ENCODE data around the gene HCST. TPM values are rescaled to one million over a fixed set of nuclear protein-coding genes. Genes with fewer than 3 reads are reported as not detected.

The HCST gene
- total and polyA plus RNA-seq, 2 of the 13 experiments (the other 11 are each of a cell fraction or from before 2014, with no cell fraction given), result 0.24 to 1.2 TPM

DNA sequence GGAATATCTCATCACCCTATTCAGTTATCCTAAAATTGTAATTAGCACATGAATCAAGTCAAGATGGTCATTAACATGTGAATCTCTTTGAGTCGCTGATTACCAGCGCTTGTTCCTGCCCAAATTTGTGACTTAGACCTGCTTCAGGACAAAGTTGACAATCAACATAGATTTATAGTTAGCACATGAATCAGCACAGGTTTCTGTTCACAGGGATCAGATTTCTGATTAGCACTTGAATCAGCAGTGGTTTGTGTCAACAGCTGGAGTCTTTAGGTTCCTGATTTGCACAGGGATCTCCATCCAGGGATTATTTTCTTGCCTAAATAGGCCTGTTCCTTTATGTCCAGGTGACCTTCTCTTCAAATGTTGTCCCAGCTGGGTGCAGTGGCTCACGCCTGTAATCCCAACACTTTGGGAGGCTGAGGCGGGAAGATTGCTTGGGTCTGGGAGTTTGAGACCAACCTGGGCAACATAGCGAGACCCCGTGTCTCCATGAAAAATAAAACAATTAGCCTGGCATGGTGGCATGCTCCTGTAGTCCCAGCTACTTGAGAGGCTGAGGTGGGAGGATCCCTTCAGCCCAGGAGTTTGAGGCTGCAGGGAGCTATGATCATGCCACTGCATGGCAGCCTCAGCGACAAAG is 30.1 kb downstream of the HCST start:
- intact Hi-C loops (cut with micrococcal nuclease; ENCODE audit: unreplicated experiment), result no loop called here
- peaks cover 29% of the 10 kb centered on the region for H3K4me1 ChIP-seq (ENCODE audit: insufficient read depth, low read length)
- no peak overlapping the region for H3K27ac ChIP-seq (ENCODE audit: extremely low read length, insufficient read depth, low read length)
- H3K4me2 ChIP-seq (ENCODE audit: low read depth, low read length), result no peak overlapping the region
- TF ChIP-seq ZNF775 (CRISPR knock-in tag; IDR thresholded peaks at IDR 0.05; ENCODE audit: borderline replicate concordance) (no peak), ZNF549 (CRISPR knock-in tag; IDR thresholded peaks at IDR 0.05) (no peak), CEBPB (IDR thresholded peaks at IDR 0.05; ENCODE audit: borderline replicate concordance, low read depth, low read length) (no peak), ZNF234 (CRISPR knock-in tag; conservative IDR thresholded peaks at IDR 0.05) (no peak), PHF21A (CRISPR knock-in tag; IDR thresholded peaks at IDR 0.05) (no peak), ZNF670 (CRISPR knock-in tag; IDR thresholded peaks at IDR 0.05; ENCODE audit: borderline replicate concordance) (no peak), KLF16 (CRISPR knock-in tag; IDR thresholded peaks at IDR 0.05) (no peak), ZNF879 (CRISPR knock-in tag; IDR thresholded peaks at IDR 0.05) (no peak), ZNF556 (CRISPR knock-in tag; IDR thresholded peaks at IDR 0.05; ENCODE audit: borderline replicate concordance) (no peak), SIN3B (IDR thresholded peaks at IDR 0.05; ENCODE audit: low read length) (no peak), ZNF619 (CRISPR knock-in tag; IDR thresholded peaks at IDR 0.05) (no peak), SPEN (CRISPR knock-in tag; IDR thresholded peaks at IDR 0.05; ENCODE audit: low read depth) (no peak), NCOA2 (CRISPR knock-in tag; IDR thresholded peaks at IDR 0.05) (no peak), ISL2 (CRISPR knock-in tag; IDR thresholded peaks at IDR 0.05) (no peak), AHR (CRISPR knock-in tag; IDR thresholded peaks at IDR 0.05) (no peak)
- TF ChIP-seq, protein P1, sequence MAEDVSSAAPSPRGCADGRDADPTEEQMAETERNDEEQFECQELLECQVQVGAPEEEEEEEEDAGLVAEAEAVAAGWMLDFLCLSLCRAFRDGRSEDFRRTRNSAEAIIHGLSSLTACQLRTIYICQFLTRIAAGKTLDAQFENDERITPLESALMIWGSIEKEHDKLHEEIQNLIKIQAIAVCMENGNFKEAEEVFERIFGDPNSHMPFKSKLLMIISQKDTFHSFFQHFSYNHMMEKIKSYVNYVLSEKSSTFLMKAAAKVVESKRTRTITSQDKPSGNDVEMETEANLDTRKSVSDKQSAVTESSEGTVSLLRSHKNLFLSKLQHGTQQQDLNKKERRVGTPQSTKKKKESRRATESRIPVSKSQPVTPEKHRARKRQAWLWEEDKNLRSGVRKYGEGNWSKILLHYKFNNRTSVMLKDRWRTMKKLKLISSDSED (CRISPR knock-in tag; IDR thresholded peaks at IDR 0.05), result no peak
- TF ChIP-seq, protein P2, sequence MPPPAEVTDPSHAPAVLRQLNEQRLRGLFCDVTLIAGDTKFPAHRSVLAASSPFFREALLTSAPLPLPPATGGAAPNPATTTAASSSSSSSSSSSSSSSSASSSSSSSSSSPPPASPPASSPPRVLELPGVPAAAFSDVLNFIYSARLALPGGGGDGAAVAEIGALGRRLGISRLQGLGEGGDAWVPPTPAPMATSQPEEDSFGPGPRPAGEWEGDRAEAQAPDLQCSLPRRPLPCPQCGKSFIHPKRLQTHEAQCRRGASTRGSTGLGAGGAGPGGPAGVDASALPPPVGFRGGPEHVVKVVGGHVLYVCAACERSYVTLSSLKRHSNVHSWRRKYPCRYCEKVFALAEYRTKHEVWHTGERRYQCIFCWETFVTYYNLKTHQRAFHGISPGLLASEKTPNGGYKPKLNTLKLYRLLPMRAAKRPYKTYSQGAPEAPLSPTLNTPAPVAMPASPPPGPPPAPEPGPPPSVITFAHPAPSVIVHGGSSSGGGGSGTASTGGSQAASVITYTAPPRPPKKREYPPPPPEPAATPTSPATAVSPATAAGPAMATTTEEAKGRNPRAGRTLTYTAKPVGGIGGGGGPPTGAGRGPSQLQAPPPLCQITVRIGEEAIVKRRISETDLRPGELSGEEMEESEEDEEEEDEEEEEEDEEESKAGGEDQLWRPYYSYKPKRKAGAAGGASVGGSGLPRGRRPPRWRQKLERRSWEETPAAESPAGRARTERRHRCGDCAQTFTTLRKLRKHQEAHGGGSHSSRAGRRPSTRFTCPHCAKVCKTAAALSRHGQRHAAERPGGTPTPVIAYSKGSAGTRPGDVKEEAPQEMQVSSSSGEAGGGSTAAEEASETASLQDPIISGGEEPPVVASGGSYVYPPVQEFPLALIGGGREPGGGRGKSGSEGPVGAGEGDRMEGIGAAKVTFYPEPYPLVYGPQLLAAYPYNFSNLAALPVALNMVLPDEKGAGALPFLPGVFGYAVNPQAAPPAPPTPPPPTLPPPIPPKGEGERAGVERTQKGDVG (CRISPR knock-in tag; IDR thresholded peaks at IDR 0.05; ENCODE audit: borderline replicate concordance), result no peak
- TF ChIP-seq, protein P3, sequence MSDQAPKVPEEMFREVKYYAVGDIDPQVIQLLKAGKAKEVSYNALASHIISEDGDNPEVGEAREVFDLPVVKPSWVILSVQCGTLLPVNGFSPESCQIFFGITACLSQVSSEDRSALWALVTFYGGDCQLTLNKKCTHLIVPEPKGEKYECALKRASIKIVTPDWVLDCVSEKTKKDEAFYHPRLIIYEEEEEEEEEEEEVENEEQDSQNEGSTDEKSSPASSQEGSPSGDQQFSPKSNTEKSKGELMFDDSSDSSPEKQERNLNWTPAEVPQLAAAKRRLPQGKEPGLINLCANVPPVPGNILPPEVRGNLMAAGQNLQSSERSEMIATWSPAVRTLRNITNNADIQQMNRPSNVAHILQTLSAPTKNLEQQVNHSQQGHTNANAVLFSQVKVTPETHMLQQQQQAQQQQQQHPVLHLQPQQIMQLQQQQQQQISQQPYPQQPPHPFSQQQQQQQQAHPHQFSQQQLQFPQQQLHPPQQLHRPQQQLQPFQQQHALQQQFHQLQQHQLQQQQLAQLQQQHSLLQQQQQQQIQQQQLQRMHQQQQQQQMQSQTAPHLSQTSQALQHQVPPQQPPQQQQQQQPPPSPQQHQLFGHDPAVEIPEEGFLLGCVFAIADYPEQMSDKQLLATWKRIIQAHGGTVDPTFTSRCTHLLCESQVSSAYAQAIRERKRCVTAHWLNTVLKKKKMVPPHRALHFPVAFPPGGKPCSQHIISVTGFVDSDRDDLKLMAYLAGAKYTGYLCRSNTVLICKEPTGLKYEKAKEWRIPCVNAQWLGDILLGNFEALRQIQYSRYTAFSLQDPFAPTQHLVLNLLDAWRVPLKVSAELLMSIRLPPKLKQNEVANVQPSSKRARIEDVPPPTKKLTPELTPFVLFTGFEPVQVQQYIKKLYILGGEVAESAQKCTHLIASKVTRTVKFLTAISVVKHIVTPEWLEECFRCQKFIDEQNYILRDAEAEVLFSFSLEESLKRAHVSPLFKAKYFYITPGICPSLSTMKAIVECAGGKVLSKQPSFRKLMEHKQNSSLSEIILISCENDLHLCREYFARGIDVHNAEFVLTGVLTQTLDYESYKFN (CRISPR knock-in tag; conservative IDR thresholded peaks at IDR 0.05), result no peak
- H2AFZ ChIP-seq (ENCODE audit: low read length), result no peak overlapping the region
- H3K79me2 ChIP-seq (ENCODE audit: insufficient read depth, low read length), result no peaks in the 10 kb centered on the region
- H3K4me3 ChIP-seq (replicated peaks in 1 of 3; ENCODE audit: insufficient read depth in 1 of 3, low read depth in 2 of 3, low read length in 3 of 3), result no peak overlapping the region
- no peaks in the 10 kb centered on the region for H3K36me3 ChIP-seq (replicated peaks in 1 of 2; ENCODE audit: control insufficient read depth in 1 of 2, insufficient read depth in 2 of 2, low read length in 2 of 2)
- 0 out of 2 replicates have a peak, but pooled peaks cover 3% of the 10 kb centered on the region for H4K20me1 ChIP-seq (ENCODE audit: insufficient read depth, low read length)
- ATAC-seq (no peak), DNase-seq (ENCODE audit: low spot score) (no peak), FAIRE-seq (no peak)
- H3K9ac ChIP-seq (ENCODE audit: insufficient read depth, low read depth, low read length), result no peak overlapping the region
- no peaks in the 10 kb centered on the region for H3K9me3 ChIP-seq (ENCODE audit: low read length)
- BruUV-seq (replicated peaks), result no TSS peak
- CTCF ChIA-PET (ENCODE audit: low intra/inter-chr PET ratio, low total read pairs), result interaction anchor here (1.0 to 2.1 kb wide), 3 partner anchors 50 to 239 kb away, joined by 3 to 36 read pairs (median 11); no protein-coding TSS in a partner anchor
- in situ Hi-C loops (cut with HindIII; ENCODE audit: extremely low pct_ligation_motif_present, low pct_unique_long_range_greater_than_20kb), result loop anchor here (10.0 kb wide), 1 partner anchor 48 kb away; no protein-coding TSS in a partner anchor
- WGBS (ENCODE audit: low lambda C conversion rate), result 50% methylated on average over 7 of the region's 7 CpGs
- H3K27me3 ChIP-seq (ENCODE audit: control insufficient read depth in 1 of 2, insufficient read depth in 2 of 2, low read length in 2 of 2), result no peaks in the 10 kb centered on the region; a peak in 1 of 5 replicates
- POLR2A ChIA-PET, result no interaction called here
